K562 (cell line): ENCODE measurements around the gene ZNF2. TPM values are rescaled to one million over a fixed set of nuclear protein-coding genes. Genes with fewer than 3 reads are reported as not detected.

ENCODE experiments used
- BHLHE40 ChIP-seq: IDR thresholded peaks from 2 replicates; pipeline ENCODE4 v1.6.1; 2011; ENCODE audit warnings: low read length, improper control_type of control experiment
- C11orf30 ChIP-seq: fragments of 450-650 bp; IDR thresholded peaks from 2 replicates; pipeline ENCODE4 v1.6.1; 2016; ENCODE audit warnings: low read depth, mild to moderate bottlenecking
- CXXC5 ChIP-seq: fragments of 250-450 bp; sonication (Bioruptor Pico); IDR thresholded peaks from 2 replicates; pipeline ENCODE4 v1.8.0; 2022; ENCODE audit warnings: inconsistent platforms, mild to moderate bottlenecking, moderate library complexity
- ETV1 ChIP-seq: fragments of 450-650 bp; conservative IDR thresholded peaks from 2 replicates; pipeline ENCODE4 v1.6.1; 2016; ENCODE audit warnings: missing genetic modification characterization, control low read depth, low read depth, missing compliant biosample characterization
- ETV5 ChIP-seq: sonication (generic); formaldehyde crosslinking; IDR thresholded peaks from 2 replicates; pipeline ENCODE4 v1.4.0; 2020; ENCODE audit warnings: low read depth, mild to moderate bottlenecking, missing genetic modification reagents
- FOXM1 ChIP-seq, 2 experiments: fragments of 450-650 bp in 1 of 2; sonication (generic) in 1 of 2; formaldehyde crosslinking in 1 of 2; IDR thresholded peaks; 2 replicates each; pipeline versions ENCODE4 v1.6.1 to v1.9.0; 2017 to 2022; ENCODE audit warnings: low read depth in 2 of 2, mild to moderate bottlenecking in 2 of 2, missing genetic modification reagents in 1 of 2, moderate library complexity in 1 of 2
- GABPA ChIP-seq: fragments of 200-800 bp; sonication (Bioruptor generic); conservative IDR thresholded peaks from 2 replicates; pipeline ENCODE4 v1.6.1; 2016; ENCODE audit warnings: low read depth, missing genetic modification characterization, missing compliant biosample characterization
- ILK ChIP-seq: fragments of 450-650 bp; IDR thresholded peaks from 2 replicates; pipeline ENCODE4 v1.6.1; 2016; ENCODE audit warnings: missing genetic modification characterization, low read depth, mild to moderate bottlenecking, missing compliant biosample characterization, moderate library complexity, borderline replicate concordance
- KAT2B ChIP-seq: IDR thresholded peaks from one replicate; pipeline ENCODE4 v1.6.1; 2012; ENCODE audit warnings: low read depth, mild to moderate bottlenecking, control low read depth, inconsistent platforms, low read length, moderate library complexity
- KLF16 ChIP-seq: IDR thresholded peaks from 2 replicates; pipeline ENCODE4 v1.6.1; 2016; ENCODE audit warnings: antibody characterized with exemption
- MECOM ChIP-seq: fragments of 250-450 bp; sonication (Bioruptor Pico); IDR thresholded peaks from 2 replicates; pipeline ENCODE4 v1.8.0; 2022; ENCODE audit warnings: inconsistent platforms
- MTA1 ChIP-seq: fragments of 450-650 bp; IDR thresholded peaks from 2 replicates; pipeline ENCODE4 v1.6.1; 2017; ENCODE audit warnings: borderline replicate concordance
- PHF20 ChIP-seq: fragments of 450-650 bp; IDR thresholded peaks from 2 replicates; pipeline ENCODE4 v1.6.1; 2018; ENCODE audit not compliant: partially characterized antibody
- RBFOX2 ChIP-seq: fragments of 200-400 bp; formaldehyde crosslinking; IDR thresholded peaks from 2 replicates; pipeline ENCODE4 v1.6.1; 2017; ENCODE audit warnings: low read depth, mild to moderate bottlenecking, low read length, moderate library complexity
- SLC30A9 ChIP-seq: fragments of 250-450 bp; sonication (Bioruptor Pico); IDR thresholded peaks from 2 replicates; pipeline ENCODE4 v1.8.0; 2022; ENCODE audit warnings: mild to moderate bottlenecking, moderate library complexity
- SUPT5H ChIP-seq: fragments of 450-650 bp; IDR thresholded peaks from 2 replicates; pipeline ENCODE4 v1.6.1; 2016
- ZNF146 ChIP-seq: IDR thresholded peaks from one replicate; pipeline ENCODE4 v1.6.1; 2018; ENCODE audit warnings: missing compliant biosample characterization; ENCODE audit not compliant: unreplicated experiment
- ZNF24 ChIP-seq: fragments of 450-650 bp; IDR thresholded peaks from 2 replicates; pipeline ENCODE4 v1.6.1; 2016
- ZNF263 ChIP-seq: sonication (generic); formaldehyde crosslinking; IDR thresholded peaks from 2 replicates; pipeline ENCODE4 v1.8.0; 2022; ENCODE audit warnings: mild to moderate bottlenecking, missing genetic modification reagents, borderline replicate concordance
- polyA plus RNA-seq, 8 experiments: library from polyadenylated mRNA; depleted of rRNA in 4 of 8; stranded (reverse) in 5 of 8; unstranded in 3 of 8; fragments of >200 nt; fragmentation: Nextera tagmentation in 2 of 8; fragmentation: Illumina TruSeq in 1 of 8; extraction: Ambion mirVana in 2 of 8; extraction: Trizol in 1 of 8; gene quantifications; 2 replicates each; pipeline versions ENCODE4 v1.2.1 to v1.2.3, GENCODE V29; 2011 to 2014; ENCODE audit warnings: inconsistent platforms in 1 of 8, missing spikeins in 1 of 8
- total RNA-seq, 7 experiments: library from RNA; depleted of rRNA in 6 of 7; stranded (reverse); fragments of >200 nt in 6 of 7; fragmentation: Illumina TruSeq in 2 of 7; extraction: Trizol in 2 of 7; gene quantifications; 2 replicates each; pipeline versions ENCODE4 v1.2.1 to v1.2.3, GENCODE V29; 2011 to 2021; ENCODE audit warnings: low replicate concordance in 1 of 7
- TF ChIP-seq, protein P1 (sequence below): sonication (generic); formaldehyde crosslinking; IDR thresholded peaks from 2 replicates; pipeline ENCODE4 v1.8.0; 2022; ENCODE audit warnings: mild to moderate bottlenecking, missing genetic modification reagents
- TF ChIP-seq, protein P2 (sequence below): fragments of 450-650 bp; IDR thresholded peaks from 2 replicates; pipeline ENCODE4 v1.7.1; 2018; ENCODE audit warnings: mild to moderate bottlenecking, low read depth; ENCODE audit not compliant: partially characterized antibody

ZNF2 gene
- total and polyA plus RNA-seq, 9 of the 15 experiments (the other 6 are each of a cell fraction or from before 2014, with no cell fraction given) = 1.6 to 4.5 (median 3.4) TPM

GRCh38 chr2:95165371-95166064 is at the start of gene ZNF2 (continued):
- TF ChIP-seq GABPA (tag) = peak; percentile 95
- no peak for TF ChIP-seq KLF16
- peak; percentile 36 for TF ChIP-seq BHLHE40
- TF ChIP-seq MTA1 = peak; percentile 98
- no peak for TF ChIP-seq ILK (tag)
- TF ChIP-seq SUPT5H = peak; percentile 95
- TF ChIP-seq FOXM1 (IDR thresholded peaks at IDR 0.05; ENCODE audit: low read depth) = no peak
- TF ChIP-seq FOXM1 (CRISPR knock-in tag; IDR thresholded peaks at IDR 0.05; ENCODE audit: low read depth) = no peak
- no peak for TF ChIP-seq MECOM (CRISPR knock-in tag)
- no peak for TF ChIP-seq KAT2B
- TF ChIP-seq, protein P1, sequence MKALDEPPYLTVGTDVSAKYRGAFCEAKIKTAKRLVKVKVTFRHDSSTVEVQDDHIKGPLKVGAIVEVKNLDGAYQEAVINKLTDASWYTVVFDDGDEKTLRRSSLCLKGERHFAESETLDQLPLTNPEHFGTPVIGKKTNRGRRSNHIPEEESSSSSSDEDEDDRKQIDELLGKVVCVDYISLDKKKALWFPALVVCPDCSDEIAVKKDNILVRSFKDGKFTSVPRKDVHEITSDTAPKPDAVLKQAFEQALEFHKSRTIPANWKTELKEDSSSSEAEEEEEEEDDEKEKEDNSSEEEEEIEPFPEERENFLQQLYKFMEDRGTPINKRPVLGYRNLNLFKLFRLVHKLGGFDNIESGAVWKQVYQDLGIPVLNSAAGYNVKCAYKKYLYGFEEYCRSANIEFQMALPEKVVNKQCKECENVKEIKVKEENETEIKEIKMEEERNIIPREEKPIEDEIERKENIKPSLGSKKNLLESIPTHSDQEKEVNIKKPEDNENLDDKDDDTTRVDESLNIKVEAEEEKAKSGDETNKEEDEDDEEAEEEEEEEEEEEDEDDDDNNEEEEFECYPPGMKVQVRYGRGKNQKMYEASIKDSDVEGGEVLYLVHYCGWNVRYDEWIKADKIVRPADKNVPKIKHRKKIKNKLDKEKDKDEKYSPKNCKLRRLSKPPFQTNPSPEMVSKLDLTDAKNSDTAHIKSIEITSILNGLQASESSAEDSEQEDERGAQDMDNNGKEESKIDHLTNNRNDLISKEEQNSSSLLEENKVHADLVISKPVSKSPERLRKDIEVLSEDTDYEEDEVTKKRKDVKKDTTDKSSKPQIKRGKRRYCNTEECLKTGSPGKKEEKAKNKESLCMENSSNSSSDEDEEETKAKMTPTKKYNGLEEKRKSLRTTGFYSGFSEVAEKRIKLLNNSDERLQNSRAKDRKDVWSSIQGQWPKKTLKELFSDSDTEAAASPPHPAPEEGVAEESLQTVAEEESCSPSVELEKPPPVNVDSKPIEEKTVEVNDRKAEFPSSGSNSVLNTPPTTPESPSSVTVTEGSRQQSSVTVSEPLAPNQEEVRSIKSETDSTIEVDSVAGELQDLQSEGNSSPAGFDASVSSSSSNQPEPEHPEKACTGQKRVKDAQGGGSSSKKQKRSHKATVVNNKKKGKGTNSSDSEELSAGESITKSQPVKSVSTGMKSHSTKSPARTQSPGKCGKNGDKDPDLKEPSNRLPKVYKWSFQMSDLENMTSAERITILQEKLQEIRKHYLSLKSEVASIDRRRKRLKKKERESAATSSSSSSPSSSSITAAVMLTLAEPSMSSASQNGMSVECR = peak; percentile 82
- peak; percentile 82; the same call in 1 of the 2 replicates for TF ChIP-seq ETV5 (CRISPR knock-in tag)
- peak; percentile 98 for TF ChIP-seq RBFOX2
- no peak for TF ChIP-seq ZNF24
- peak; percentile 98 for TF ChIP-seq C11orf30
- peak; percentile 34; the same call in 1 of the 2 replicates for TF ChIP-seq ZNF263
- peak; percentile 56 for TF ChIP-seq ETV1 (tag)
- TF ChIP-seq PHF20 = peak; percentile 96
- TF ChIP-seq ZNF146 (CRISPR knock-in tag) = no peak
- TF ChIP-seq SLC30A9 (CRISPR knock-in tag) = no peak
- TF ChIP-seq CXXC5 (CRISPR knock-in tag) = peak; percentile 58; the same call in 1 of the 2 replicates
- TF ChIP-seq, protein P2, sequence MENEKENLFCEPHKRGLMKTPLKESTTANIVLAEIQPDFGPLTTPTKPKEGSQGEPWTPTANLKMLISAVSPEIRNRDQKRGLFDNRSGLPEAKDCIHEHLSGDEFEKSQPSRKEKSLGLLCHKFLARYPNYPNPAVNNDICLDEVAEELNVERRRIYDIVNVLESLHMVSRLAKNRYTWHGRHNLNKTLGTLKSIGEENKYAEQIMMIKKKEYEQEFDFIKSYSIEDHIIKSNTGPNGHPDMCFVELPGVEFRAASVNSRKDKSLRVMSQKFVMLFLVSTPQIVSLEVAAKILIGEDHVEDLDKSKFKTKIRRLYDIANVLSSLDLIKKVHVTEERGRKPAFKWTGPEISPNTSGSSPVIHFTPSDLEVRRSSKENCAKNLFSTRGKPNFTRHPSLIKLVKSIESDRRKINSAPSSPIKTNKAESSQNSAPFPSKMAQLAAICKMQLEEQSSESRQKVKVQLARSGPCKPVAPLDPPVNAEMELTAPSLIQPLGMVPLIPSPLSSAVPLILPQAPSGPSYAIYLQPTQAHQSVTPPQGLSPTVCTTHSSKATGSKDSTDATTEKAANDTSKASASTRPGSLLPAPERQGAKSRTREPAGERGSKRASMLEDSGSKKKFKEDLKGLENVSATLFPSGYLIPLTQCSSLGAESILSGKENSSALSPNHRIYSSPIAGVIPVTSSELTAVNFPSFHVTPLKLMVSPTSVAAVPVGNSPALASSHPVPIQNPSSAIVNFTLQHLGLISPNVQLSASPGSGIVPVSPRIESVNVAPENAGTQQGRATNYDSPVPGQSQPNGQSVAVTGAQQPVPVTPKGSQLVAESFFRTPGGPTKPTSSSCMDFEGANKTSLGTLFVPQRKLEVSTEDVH = peak; percentile 71
